Astrocyte (in vitro differentiated cells and primary cell): ENCODE results near the gene PGM2L1. TPM values are rescaled to one million over a fixed set of nuclear protein-coding genes. Genes with fewer than 3 reads are reported as not detected.

Source experiments
- DNase-seq: peaks from one replicate; pipeline ENCODE4 v3.0.0-alpha.2; 2010; ENCODE audit warnings: low read depth
- FAIRE-seq: peaks from 2 replicates; lab custom pipeline; 2011; peaks lifted over from hg19 to GRCh38; lab: Jason Lieb, UNC
- H2AFZ ChIP-seq: 2 replicates; pipeline ENCODE4 v1.6.0; 2012; ENCODE audit warnings: low read depth, low read length, inconsistent platforms
- H3K27ac ChIP-seq: 2 replicates; pipeline ENCODE4 v1.5.1; 2011; ENCODE audit warnings: low read depth, low read length, inconsistent platforms
- H3K27me3 ChIP-seq: 2 replicates; pipeline ENCODE4 v1.6.0; 2011; ENCODE audit warnings: low read length, inconsistent platforms; ENCODE audit not compliant: insufficient read depth
- H3K36me3 ChIP-seq: 2 replicates; pipeline ENCODE4 v1.5.1; 2011; ENCODE audit warnings: low read length, inconsistent platforms; ENCODE audit not compliant: insufficient read depth
- H3K4me1 ChIP-seq: 2 replicates; pipeline ENCODE4 v1.5.1; 2011; ENCODE audit warnings: low read length, inconsistent platforms; ENCODE audit not compliant: insufficient read depth
- H3K4me2 ChIP-seq: 2 replicates; pipeline ENCODE4 v1.6.0; 2012; ENCODE audit warnings: low read length, inconsistent platforms
- H3K4me3 ChIP-seq: 2 replicates; pipeline ENCODE4 v1.5.1; 2011; ENCODE audit warnings: low read depth, mild to moderate bottlenecking, low read length, inconsistent platforms; ENCODE audit not compliant: insufficient read depth
- H3K79me2 ChIP-seq: 2 replicates; pipeline ENCODE4 v1.6.0; 2012; ENCODE audit warnings: mild to moderate bottlenecking, low read length, inconsistent platforms; ENCODE audit not compliant: insufficient read depth
- H3K9ac ChIP-seq: 2 replicates; pipeline ENCODE4 v1.6.0; 2012; ENCODE audit warnings: mild to moderate bottlenecking, low read length, inconsistent platforms
- H3K9me3 ChIP-seq: 2 replicates; pipeline ENCODE4 v1.5.1; 2012; ENCODE audit warnings: low read depth, mild to moderate bottlenecking, low read length, inconsistent platforms; ENCODE audit not compliant: insufficient read depth
- H4K20me1 ChIP-seq: 2 replicates; pipeline ENCODE4 v1.6.0; 2012; ENCODE audit warnings: low read length, inconsistent platforms; ENCODE audit not compliant: insufficient read depth
- H3K27ac Mint-ChIP-seq: one replicate; pipeline ENCODE4 v1.8.0; 2021; ENCODE audit warnings: mild to moderate bottlenecking, mixed read lengths; ENCODE audit not compliant: unreplicated experiment
- H3K27me3 Mint-ChIP-seq: one replicate; pipeline ENCODE4 v1.8.0; 2021; ENCODE audit warnings: low read depth, mixed read lengths; ENCODE audit not compliant: unreplicated experiment
- H3K36me3 Mint-ChIP-seq: one replicate; pipeline ENCODE4 v1.8.0; 2021; ENCODE audit warnings: low read depth, mixed read lengths; ENCODE audit not compliant: unreplicated experiment
- H3K4me1 Mint-ChIP-seq: one replicate; pipeline ENCODE4 v1.8.0; 2021; ENCODE audit warnings: low read depth, mixed read lengths; ENCODE audit not compliant: unreplicated experiment
- H3K4me3 Mint-ChIP-seq: one replicate; pipeline ENCODE4 v1.8.0; 2021; ENCODE audit warnings: mild to moderate bottlenecking, moderate library complexity, mixed read lengths; ENCODE audit not compliant: unreplicated experiment
- H3K9me3 Mint-ChIP-seq: one replicate; pipeline ENCODE4 v1.8.0; 2021; ENCODE audit warnings: mild to moderate bottlenecking, mixed read lengths; ENCODE audit not compliant: unreplicated experiment
- CTCF ChIP-seq: IDR thresholded peaks from 2 replicates; pipeline ENCODE4 v1.5.1; 2011; ENCODE audit warnings: low read depth, mild to moderate bottlenecking, inconsistent platforms, low read length, moderate library complexity; ENCODE audit not compliant: insufficient read depth
- EZH2 ChIP-seq: IDR thresholded peaks from 2 replicates; pipeline ENCODE4 v1.6.1; 2012; ENCODE audit warnings: mild to moderate bottlenecking, low read length, inconsistent platforms; ENCODE audit not compliant: insufficient read depth
- total RNA-seq: library from RNA; stranded (reverse); gene quantifications from 2 replicates; pipeline ENCODE4 v1.2.1, GENCODE V29; 2021

The PGM2L1 gene
- total RNA-seq, 1 donor from 2014 or later, result 43.6 TPM

DNA sequence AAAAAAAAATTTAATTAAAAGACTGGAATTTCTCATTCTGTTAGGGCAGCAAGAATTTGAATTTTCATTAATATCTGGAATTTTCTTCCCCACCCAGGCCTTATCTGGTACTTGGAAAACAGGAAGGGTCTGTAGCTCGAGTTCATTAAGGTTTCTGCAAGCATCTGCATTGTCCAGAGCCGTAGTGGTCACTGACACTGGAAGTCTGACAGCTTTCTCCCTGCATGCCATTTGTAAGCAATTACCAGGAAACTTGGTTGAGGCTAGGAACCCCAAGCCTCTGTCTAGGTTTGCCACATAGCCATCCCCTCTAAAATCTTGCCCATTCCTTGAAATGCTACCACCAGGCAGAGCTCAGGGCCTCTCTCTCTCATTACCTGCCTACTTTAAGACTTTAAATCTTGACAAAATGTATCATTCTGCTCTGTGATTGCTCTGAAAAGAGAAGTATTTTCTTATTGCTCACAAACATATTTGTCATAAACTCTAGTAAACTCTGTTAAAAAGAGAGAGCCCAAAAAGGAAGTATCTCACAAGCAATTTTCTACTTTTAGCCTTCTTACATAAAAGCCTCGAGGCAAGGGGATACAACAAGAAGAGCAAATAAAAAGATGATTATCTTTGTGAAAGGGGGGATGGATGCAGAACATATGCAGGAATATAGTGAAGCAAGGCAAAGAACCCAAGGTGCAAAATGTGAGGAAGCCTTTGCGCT lies 5.5 kb upstream of the PGM2L1 start:
- H3K79me2 ChIP-seq, result no peaks in the 10 kb centered on the region
- H3K9ac ChIP-seq, result no peak overlapping the region
- H3K4me1 Mint-ChIP-seq, result no peaks in the 10 kb centered on the region
- no peaks in the 10 kb centered on the region for H4K20me1 ChIP-seq
- FAIRE-seq (no peak), DNase-seq (no peak)
- no peak overlapping the region for H3K27ac ChIP-seq
- H3K9me3 ChIP-seq, result no peaks in the 10 kb centered on the region
- H3K27me3 Mint-ChIP-seq, result no peaks in the 10 kb centered on the region
- no peaks in the 10 kb centered on the region for H3K36me3 ChIP-seq
- peak overlapping the region; percentile 59 for H2AFZ ChIP-seq
- H3K27ac Mint-ChIP-seq, result no peak overlapping the region
- peaks cover 4% of the 10 kb centered on the region for H3K4me1 ChIP-seq
- TF ChIP-seq CTCF (no peak), EZH2 (no peak)
- no peak overlapping the region for H3K4me3 ChIP-seq
- no peak overlapping the region for H3K4me3 Mint-ChIP-seq
- no peaks in the 10 kb centered on the region for H3K36me3 Mint-ChIP-seq
- H3K4me2 ChIP-seq, result no peak overlapping the region
- H3K27me3 ChIP-seq, result no peaks in the 10 kb centered on the region
- no peaks in the 10 kb centered on the region for H3K9me3 Mint-ChIP-seq

- Histone ChIP-seq H3K79me2 (peaks cover 21% of the 10 kb centered on the region), H2AFZ (no peak overlapping the region), H3K4me1 (peaks cover 4% of the 10 kb centered on the region), H3K9ac (no peak overlapping the region), H3K27me3 (no peaks in the 10 kb centered on the region), H3K4me3 (no peak overlapping the region), H3K4me2 (no peak overlapping the region), H3K9me3 (no peaks in the 10 kb centered on the region), H3K27ac (no peak overlapping the region), H4K20me1 (no peaks in the 10 kb centered on the region), H3K36me3 (no peaks in the 10 kb centered on the region)
- Mint-ChIP-seq H3K27me3 (no peaks in the 10 kb centered on the region), H3K4me3 (no peak overlapping the region), H3K4me1 (peaks cover 4% of the 10 kb centered on the region), H3K36me3 (no peaks in the 10 kb centered on the region), H3K27ac (no peak overlapping the region), H3K9me3 (no peaks in the 10 kb centered on the region)
- no peak for FAIRE-seq
- TF ChIP-seq EZH2 (no peak), CTCF (no peak)
- no peak for DNase-seq
Observed at GRCh38 chr11:74400606-74401005, 2.4 kb upstream of the PGM2L1 start.

- peak overlapping the region; percentile 96 for H3K4me3 Mint-ChIP-seq
- TF ChIP-seq EZH2 (no peak), CTCF (no peak)
- FAIRE-seq, result no peak
- Histone ChIP-seq H4K20me1 (peaks cover 15% of the 10 kb centered on the region), H3K9ac (peak overlapping the region; percentile 94), H3K79me2 (peaks cover 50% of the 10 kb centered on the region), H3K9me3 (no peaks in the 10 kb centered on the region), H3K27ac (peak overlapping the region; percentile 64), H3K4me3 (peak overlapping the region; percentile 68), H3K27me3 (no peaks in the 10 kb centered on the region), H3K4me1 (peaks cover 4% of the 10 kb centered on the region), H3K36me3 (no peaks in the 10 kb centered on the region), H2AFZ (peak overlapping the region; percentile 91), H3K4me2 (peak overlapping the region; percentile 88)
- no peaks in the 10 kb centered on the region for H3K36me3 Mint-ChIP-seq
- H3K27ac Mint-ChIP-seq, result no peak overlapping the region
- no peaks in the 10 kb centered on the region for H3K9me3 Mint-ChIP-seq
- peak; percentile 37 for DNase-seq
- H3K4me1 Mint-ChIP-seq, result peaks cover 8% of the 10 kb centered on the region
- no peaks in the 10 kb centered on the region for H3K27me3 Mint-ChIP-seq
Observed at GRCh38 chr11:74397501-74398243, 561 bp downstream of the PGM2L1 start.
